SK-MEL-5 (cell line): ENCODE results near the gene DPP9. TPM values are rescaled to one million over a fixed set of nuclear protein-coding genes. Genes with fewer than 3 reads are reported as not detected.
"Not testable (repeated sequence)": the region's sequence is repeated elsewhere in the genome, so short reads cannot be mapped to it uniquely, and the experiment has no call there.

Source experiments
- DNase-seq: peaks from one replicate; pipeline ENCODE4 v3.0.0-alpha.2; 2016; ENCODE audit warnings: low read depth, low spot score
- in situ Hi-C: cut with HindIII; loops from 2 replicates; pipeline ENCODE4 v1.10.0; 2016; ENCODE audit warnings: low sequenced_read_pairs, high pct_unique_total_duplicates, low pct_unique_long_range_greater_than_20kb
- polyA plus RNA-seq, 2 experiments: library from polyadenylated mRNA; depleted of rRNA; stranded (reverse); fragments of >200 nt; gene quantifications; 2 replicates each; pipeline ENCODE4 v1.2.3, GENCODE V29; 2015
- total RNA-seq: library from RNA; depleted of rRNA; stranded (reverse); fragments of >200 nt; shearing (Covaris generic); gene quantifications from 2 replicates; pipeline ENCODE4 v1.2.3, GENCODE V29; 2014; rRNA removed

Gene DPP9
- total RNA-seq, result 34.4 and 47.9 TPM in 2 replicates
- polyA plus RNA-seq (2015; cell fraction: cytosol; rRNA removed), result 135 and 137 TPM in 2 replicates
- 64.0 and 107 TPM in 2 replicates for polyA plus RNA-seq (2015; cell fraction: nucleus; rRNA removed)

GRCh38 chr19:4723595-4724514, at the start of gene DPP9:
DPP9 (minus strand) TSS chr19:4723842; CDS start chr19:4719906, 3,936 bp downstream.
- in situ Hi-C loops, result no loop called here
- DNase-seq, result peak; percentile 96

GRCh38 chr19:4773047-4773640, 49.5 kb upstream of the DPP9 start:
- no peak for DNase-seq
- in situ Hi-C loops, result no loop called here

DNA sequence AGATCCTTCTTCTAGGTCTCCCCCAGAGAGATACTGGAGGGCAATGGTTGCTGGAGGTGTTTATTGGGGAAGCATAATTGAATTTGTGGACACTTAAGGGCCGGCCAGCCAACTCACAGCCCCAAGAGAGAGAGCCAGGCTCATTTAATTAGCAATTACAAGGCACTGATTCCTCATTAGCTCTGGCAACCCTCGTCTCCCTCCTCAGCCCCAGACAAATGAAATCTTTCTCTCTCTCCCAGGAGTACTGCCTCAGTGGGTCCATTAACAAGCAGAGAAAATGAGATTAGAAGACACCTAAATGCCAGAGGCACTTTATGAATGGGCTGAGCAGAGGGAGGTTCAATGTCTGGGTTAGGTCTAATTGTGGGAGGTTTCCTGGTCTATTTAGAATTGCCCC, 48.9 kb upstream of the DPP9 start:
- DNase-seq, result no peak
- in situ Hi-C loops, result no loop called here

GRCh38 chr19:4768934-4769777, 45.5 kb upstream of the DPP9 start:
- in situ Hi-C loops, result no loop called here

GRCh38 chr19:4764393-4764660, 40.7 kb upstream of the DPP9 start:
- no peak for DNase-seq
- in situ Hi-C loops, result no loop called here

More at GRCh38 chr19:4768934-4769777, 45.5 kb upstream of the DPP9 start:
- DNase-seq, result peak; percentile 80

DNA sequence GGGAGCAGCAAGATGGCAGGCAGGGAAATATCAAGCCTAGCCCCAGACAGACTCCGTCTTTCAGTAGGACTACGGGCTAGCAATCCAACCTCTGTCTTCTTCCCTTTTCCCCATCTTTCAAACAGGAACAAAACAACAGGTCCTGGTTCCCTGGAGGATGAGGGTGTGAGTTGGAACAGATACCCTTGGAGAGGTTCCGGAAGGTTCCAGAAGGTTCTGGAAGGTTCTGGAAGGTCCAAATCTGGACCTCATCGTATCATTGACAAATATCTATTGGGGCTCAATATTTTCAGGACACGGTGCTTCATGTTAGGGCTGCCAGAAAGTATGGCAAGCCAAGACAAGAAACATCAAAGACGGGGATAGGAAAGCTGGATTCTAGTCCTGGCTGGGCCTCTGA, 39.4 kb upstream of the DPP9 start:
- in situ Hi-C loops, result no loop called here
- DNase-seq, result no peak

DNA sequence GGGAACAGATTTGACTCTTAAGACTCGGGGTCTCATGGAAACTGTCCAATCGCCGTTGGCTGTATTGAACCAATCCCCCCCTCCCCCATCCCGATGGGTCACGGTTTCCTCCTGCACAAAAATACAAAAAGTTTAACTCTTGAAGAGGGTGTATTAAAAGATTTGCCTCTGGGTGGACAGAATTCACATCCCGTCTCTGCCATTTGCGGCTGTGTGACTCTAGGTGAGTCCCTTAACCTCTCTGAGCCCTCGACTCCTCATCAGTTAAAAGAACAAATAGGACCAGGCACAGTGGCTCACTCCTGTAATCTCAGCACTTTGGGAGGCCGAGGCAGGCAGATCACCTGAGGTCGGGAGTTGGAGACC, 36.6 kb upstream of the DPP9 start:
- no peak for DNase-seq
- in situ Hi-C loops, result no loop called here

DNA sequence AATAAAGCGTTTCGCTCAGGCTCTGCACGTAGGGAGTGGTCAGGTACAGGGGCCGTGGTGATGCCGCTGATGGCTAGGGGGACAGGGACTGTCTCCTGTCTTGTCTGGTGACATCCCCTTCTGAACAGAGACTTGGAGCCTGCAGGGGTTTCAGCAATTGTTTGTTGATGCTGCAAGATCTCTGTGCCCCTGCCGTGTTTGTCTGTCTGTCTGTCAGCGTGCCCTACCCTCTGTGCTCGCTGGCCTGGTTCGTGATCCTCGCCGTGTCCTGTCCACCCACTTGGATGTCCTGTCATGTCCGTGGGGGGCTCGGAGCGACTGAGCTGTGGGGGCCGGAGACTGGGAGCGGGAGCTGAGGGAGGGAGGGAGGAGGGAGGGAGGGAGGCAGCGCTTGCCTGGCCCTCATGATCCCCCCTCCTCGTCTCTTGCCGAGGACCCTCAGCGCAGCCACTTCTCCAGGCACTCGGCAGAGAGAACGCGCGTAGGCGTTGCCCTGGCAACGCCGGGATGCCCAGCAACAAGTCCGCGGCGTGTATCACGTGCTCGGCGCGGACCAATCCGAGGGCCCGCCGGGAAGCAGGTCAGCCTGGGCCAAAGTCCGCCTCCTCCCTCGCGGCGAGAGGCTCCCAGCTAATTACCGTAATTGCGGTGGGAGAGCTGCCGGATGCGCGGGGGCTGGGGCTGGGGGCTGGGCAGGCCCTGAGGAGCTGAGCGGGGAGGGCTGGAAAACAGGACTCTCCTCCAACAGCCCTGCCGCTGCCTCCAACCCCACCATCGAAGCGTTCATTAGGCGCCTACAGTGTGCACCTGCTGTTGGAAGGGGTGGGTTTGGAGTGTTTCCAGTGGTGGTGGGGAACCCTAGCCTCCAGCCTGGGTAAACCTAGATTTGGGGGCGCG, 36.0 kb upstream of the DPP9 start:
- peak; percentile 79 for DNase-seq
- in situ Hi-C loops, result no loop called here

DNA sequence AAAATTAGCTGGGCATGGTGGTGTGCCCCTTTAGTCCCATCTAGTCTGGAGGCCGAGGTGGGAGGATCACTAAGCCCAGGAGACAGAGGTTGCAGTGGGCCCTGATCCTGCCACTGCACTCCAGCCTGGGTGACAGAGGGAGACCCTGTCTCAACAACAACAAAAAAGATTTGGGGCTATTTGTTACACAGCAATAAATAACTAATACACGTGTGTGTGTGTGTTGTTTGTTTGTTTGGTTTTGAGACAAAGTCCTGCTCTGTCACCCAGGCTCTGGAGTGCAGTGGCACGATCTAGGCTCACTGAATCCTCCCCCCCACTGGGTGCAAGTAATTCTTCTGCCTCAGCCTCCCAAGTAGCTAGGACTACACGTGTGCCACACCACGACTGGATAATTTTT, 35.0 kb upstream of the DPP9 start:
- no peak for DNase-seq
- in situ Hi-C loops, result no loop called here

- DNase-seq, result no peak
- in situ Hi-C loops, result no loop called here
Measured at GRCh38 chr19:4758082-4758481, 34.4 kb upstream of the DPP9 start.

- in situ Hi-C loops, result no loop called here
- no peak for DNase-seq
Measured at GRCh38 chr19:4755459-4755858, 31.8 kb upstream of the DPP9 start.

- no peak for DNase-seq
- in situ Hi-C loops, result no loop called here
Measured at GRCh38 chr19:4754248-4754647, 30.6 kb upstream of the DPP9 start.

DNA sequence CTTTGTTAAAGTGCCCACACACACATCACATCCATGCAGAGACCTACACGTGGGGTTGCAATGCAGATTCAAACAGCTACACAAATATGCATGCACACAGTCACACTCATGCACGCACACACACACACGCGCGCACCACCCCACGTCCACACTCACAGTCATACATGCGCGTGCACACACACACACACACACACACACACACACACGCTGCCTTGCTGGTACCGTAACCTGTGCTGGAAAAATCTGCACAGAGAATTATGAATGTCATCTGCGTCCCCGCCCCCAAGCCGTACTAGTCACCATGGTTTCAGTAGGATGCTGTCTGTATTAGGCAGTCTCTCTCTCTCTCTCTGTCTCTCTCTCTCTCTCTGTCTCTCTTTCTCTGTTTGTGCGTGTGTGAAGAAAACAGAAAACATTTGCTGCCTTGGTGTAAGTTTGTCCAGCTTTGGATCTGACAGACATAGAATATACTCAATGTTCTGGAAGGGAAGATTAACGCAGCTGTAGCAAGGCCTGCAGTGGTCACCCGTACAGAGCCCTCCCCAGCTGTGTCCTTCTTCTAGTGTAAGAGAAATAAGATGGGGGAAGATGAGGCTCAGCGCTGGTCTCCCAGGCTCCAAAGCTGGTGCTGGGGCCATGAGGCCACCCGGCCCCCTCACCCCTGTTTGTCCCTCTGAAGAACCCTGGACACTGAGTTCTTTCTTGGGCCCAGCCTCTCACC, 26.4 kb upstream of the DPP9 start:
- in situ Hi-C loops, result no loop called here
- no peak for DNase-seq

DNA sequence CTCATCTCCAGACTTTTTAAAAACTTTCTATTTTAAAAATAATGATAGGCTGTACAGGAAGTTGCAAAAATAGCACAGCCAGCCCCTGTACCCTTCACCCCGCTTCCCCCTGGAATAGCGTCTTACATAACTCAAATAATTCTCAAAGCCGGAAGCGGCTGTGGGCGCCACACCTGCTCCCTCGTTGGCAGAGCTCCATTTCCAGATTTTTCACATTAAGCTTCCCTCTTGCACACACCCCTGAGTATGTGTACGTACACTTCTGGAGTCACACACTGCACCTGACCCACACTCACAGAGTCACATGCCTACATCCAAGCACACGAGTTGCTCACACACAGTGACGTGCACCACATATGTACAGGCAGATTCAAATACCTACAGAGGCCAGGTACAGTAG, 24.9 kb upstream of the DPP9 start:
- no peak for DNase-seq
- in situ Hi-C loops, result no loop called here

GRCh38 chr19:4748185-4748584, 24.5 kb upstream of the DPP9 start:
- in situ Hi-C loops, result no loop called here
- no peak for DNase-seq

DNA sequence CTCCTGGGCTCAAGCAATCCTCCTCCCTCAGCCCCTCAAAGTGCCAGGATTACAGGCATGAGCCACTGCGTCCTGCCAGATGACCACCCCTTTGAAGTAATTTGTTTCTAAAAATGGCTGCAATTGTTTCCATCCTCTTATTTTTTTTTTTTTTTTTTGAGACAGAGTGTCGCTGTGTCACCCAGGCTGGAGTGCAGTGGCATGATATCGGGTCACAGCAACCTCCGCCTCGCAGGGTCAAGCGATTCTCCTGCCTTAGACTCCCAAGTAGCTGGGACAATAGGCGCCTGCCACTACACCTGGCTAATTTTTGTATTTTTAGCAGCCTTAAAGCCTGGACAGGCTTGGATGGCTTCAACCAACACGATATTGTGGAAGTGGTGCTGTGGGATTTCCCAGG, 22.3 kb upstream of the DPP9 start:
- in situ Hi-C loops, result no loop called here

DNA sequence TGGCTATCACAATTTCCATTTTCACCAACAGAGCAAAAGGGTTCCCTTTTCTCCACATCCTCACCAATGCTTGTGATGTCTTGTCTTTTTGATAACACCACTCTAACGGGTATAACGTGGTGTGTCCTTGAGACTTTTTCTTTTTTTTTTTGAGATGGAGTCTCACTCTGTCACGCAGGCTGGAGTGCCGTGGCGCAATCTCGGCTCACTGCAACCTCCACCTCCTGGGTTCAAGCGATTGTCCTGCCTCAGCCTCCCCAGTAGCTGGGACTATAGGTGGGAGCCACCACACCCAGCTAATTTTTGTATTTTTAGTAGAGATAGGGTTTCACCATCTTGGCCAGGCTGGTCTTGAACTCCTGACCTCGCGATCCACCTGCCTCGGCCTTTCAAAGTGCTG, 21.5 kb upstream of the DPP9 start:
- DNase-seq, in situ Hi-C loops: not testable (repeated sequence)

More for the DNA sequence above, 22.3 kb upstream of the DPP9 start:
- no peak for DNase-seq
